ENCODE results near the gene FADS6. TPM values are rescaled to one million over a fixed set of nuclear protein-coding genes. Genes with fewer than 3 reads are reported as not detected.

Gene FADS6
- total RNA-seq, 3 donors from 2014 or later = 0.14 to 4.2 (median 1.1) TPM

DNA sequence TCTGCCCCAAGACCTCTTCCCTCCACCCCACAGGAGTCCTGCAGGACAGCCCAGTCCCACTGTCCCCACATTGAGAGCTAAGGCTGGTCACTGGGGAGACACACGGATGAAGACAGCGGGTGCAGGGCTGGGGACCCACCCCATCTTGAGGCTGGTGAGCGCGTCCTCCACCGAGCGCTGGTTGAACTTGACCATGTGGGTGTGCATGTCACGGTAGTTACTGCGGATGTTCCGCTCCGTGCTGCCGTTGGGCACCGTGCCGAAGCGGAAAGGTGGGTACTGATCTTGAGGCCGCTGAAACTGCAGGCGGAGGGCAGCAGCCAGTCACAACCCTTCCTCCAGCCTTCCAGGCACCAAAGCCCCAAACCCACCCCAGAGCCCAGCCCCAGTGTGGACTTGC, 46.8 kb downstream of the FADS6 start:
- no peaks in the 10 kb centered on the region for H3K36me3 ChIP-seq (ENCODE audit: low read depth)
- DNase-seq = no peak
- TF ChIP-seq, protein P1, sequence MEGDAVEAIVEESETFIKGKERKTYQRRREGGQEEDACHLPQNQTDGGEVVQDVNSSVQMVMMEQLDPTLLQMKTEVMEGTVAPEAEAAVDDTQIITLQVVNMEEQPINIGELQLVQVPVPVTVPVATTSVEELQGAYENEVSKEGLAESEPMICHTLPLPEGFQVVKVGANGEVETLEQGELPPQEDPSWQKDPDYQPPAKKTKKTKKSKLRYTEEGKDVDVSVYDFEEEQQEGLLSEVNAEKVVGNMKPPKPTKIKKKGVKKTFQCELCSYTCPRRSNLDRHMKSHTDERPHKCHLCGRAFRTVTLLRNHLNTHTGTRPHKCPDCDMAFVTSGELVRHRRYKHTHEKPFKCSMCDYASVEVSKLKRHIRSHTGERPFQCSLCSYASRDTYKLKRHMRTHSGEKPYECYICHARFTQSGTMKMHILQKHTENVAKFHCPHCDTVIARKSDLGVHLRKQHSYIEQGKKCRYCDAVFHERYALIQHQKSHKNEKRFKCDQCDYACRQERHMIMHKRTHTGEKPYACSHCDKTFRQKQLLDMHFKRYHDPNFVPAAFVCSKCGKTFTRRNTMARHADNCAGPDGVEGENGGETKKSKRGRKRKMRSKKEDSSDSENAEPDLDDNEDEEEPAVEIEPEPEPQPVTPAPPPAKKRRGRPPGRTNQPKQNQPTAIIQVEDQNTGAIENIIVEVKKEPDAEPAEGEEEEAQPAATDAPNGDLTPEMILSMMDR (IDR thresholded peaks at IDR 0.05) = no peak
- ATAC-seq = no peak
- H3K9me3 ChIP-seq = no peaks in the 10 kb centered on the region
- intact Hi-C loops (cut with DNase I, micrococcal nuclease) = no loop called here
- H3K4me3 ChIP-seq = no peak overlapping the region
- no peaks in the 10 kb centered on the region for H3K4me1 ChIP-seq (ENCODE audit: low read depth)

DNA sequence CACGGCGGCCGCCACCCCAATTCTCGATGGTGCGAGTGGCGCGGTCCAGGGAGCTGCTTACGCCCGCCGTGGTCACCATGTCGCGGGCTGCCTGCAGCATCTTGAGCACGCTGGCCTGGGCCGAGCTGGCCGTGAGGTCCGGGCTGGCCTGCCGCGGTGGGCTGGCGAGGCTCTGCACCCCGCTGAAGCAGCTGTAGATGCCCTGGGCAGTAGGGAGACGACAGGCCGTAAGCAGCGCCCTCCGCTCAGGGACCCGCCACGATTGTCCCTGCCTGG, 50.1 kb downstream of the FADS6 start:
- DNase-seq (no peak), ATAC-seq (no peak)
- no peaks in the 10 kb centered on the region for H3K4me1 ChIP-seq (ENCODE audit: low read depth)
- no peaks in the 10 kb centered on the region for H3K9me3 ChIP-seq
- H3K4me3 ChIP-seq = no peak overlapping the region
- intact Hi-C loops (cut with DNase I, micrococcal nuclease) = no loop called here
- TF ChIP-seq, protein P1 (IDR thresholded peaks at IDR 0.05) = no peak
- no peaks in the 10 kb centered on the region for H3K36me3 ChIP-seq (ENCODE audit: low read depth)

- no peaks in the 10 kb centered on the region for H3K4me1 ChIP-seq (ENCODE audit: low read depth)
- TF ChIP-seq, protein P1 (IDR thresholded peaks at IDR 0.05) = peak; percentile 61
- intact Hi-C loops (cut with DNase I, micrococcal nuclease) = no loop called here
- no peaks in the 10 kb centered on the region for H3K36me3 ChIP-seq (ENCODE audit: low read depth)
- H3K9me3 ChIP-seq = no peaks in the 10 kb centered on the region
- H3K4me3 ChIP-seq = no peak overlapping the region
- peak; percentile 71 to 80 (median 74) for DNase-seq
- peak; percentile 90 for ATAC-seq
These were observed 50.7 kb downstream of the FADS6 start for GRCh38 chr17:74842599-74843351.

- Histone ChIP-seq H3K36me3 (ENCODE audit: low read depth) (no peaks in the 10 kb centered on the region), H3K4me1 (ENCODE audit: low read depth) (no peaks in the 10 kb centered on the region), H3K9me3 (no peaks in the 10 kb centered on the region), H3K4me3 (no peak overlapping the region)
- TF ChIP-seq, protein P1 (IDR thresholded peaks at IDR 0.05) = no peak
- DNase-seq (no peak), ATAC-seq (no peak)
- intact Hi-C loops (cut with DNase I, micrococcal nuclease) = no loop called here
These were observed 51.3 kb downstream of the FADS6 start for GRCh38 chr17:74842146-74842598.

GRCh38 chr17:74840989-74841666, 52.3 kb downstream of the FADS6 start:
- Histone ChIP-seq H3K9me3 (no peaks in the 10 kb centered on the region), H3K36me3 (ENCODE audit: low read depth) (no peaks in the 10 kb centered on the region), H3K4me1 (ENCODE audit: low read depth) (no peaks in the 10 kb centered on the region), H3K4me3 (no peak overlapping the region)
- ATAC-seq = no peak
- intact Hi-C loops (cut with DNase I, micrococcal nuclease) = no loop called here
- peak in 1 of 3 donors; percentile 40 for DNase-seq
- TF ChIP-seq, protein P1 (IDR thresholded peaks at IDR 0.05) = no peak

Data from mucosa of descending colon (tissue), 3 donors.